Erythroblast (primary cell): ENCODE data around the gene FLOT2.
"Not testable (repeated sequence)": the region's sequence is repeated elsewhere in the genome, so short reads cannot be mapped to it uniquely, and the experiment has no call there.

Experiments
- DNase-seq, 2 experiments: peaks; one replicate each; lab custom pipeline; 2025; lab: John Stamatoyannopoulos, UW
- GATA1 ChIP-seq: IDR thresholded peaks from 2 replicates; pipeline ENCODE4 v1.6.1; 2011; ENCODE audit warnings: low read depth, mild to moderate bottlenecking, control low read depth, low read length, moderate library complexity
- POLR2A ChIP-seq: IDR thresholded peaks from 2 replicates; pipeline ENCODE4 v1.6.1; 2011; ENCODE audit warnings: mild to moderate bottlenecking, low read length

Gene FLOT2

GRCh38 chr17:28896491-28896883 lies 1.0 kb downstream of the FLOT2 start:
- no peak for DNase-seq
- TF ChIP-seq POLR2A (no peak), GATA1 (no peak)

DNA sequence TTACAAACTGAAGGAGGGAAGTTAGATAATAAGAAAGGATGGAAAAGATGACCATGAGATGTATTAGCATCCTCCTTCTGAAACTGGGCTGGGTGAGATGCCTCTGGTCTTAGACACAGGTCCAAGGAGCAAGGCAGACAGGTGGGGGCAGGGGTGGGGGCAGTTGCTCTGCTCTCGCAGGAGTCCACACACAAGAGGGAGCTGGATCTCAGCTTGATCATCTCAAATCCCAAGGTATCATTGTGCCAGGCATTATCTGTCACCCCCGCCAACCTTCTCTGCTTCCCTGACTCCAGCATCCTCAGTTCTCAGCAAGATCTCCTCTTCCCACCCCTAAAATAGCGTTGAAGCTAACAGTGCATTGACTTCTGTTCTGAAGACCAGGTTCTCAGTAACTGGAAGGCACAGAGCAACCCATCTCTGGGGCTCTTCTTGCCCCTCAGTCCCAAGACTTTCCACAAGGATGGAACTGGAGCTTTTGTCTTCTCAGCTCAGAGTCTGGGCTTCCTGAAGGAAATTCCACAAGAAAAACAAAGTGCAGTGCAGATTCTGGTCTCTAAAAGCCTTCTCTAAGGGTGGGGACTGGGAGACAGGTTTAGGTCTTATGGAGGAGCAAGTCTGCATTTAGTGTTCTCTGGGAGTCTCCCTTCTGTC lies 1.6 kb downstream of the FLOT2 start:
- no peak for DNase-seq
- TF ChIP-seq GATA1 (no peak), POLR2A (no peak)

DNA sequence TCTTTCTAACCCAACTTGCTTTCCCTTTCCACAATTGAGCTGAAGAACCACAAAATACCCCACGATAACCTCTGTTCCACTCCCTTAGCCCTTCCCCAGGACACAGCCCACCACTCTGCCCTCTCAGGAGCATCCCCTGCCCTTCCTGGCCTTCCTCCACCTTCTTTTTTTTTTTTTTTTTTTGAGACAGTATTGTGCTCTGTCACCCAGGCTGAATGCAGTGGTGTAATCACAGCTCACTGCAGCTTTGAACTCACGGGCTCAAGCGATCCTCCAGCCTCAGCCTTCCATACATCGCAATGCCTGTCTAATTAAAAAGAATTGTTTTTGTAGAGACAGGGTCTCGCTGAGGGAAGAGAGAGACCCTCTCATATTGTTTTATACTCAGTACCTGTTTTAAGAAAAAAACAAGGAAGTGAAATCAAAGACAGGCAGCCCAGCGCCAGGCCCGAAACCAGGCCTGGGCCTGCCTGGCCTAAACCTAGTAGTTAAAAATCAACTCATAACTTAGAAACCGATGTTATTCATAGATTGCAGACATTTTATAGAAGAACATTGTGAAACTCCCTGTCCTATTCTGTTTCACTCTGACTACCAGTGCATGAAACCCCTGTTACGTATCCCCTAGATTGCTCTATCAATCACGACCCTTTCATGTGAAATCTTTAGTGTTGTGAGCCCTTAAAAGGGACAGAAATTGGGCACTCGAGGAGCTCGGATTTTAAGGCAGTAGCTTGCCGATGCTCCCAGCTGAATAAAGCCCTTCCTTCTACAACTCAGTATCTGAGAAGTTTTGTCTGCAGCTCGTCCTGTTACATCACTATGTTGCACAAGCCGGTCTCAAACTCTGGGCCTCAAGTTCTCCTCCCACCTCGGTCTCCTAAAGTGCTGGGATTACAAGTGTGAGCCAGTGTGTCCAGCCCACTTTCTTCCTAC lies 4.0 kb downstream of the FLOT2 start:
- not testable (repeated sequence) for DNase-seq

DNA sequence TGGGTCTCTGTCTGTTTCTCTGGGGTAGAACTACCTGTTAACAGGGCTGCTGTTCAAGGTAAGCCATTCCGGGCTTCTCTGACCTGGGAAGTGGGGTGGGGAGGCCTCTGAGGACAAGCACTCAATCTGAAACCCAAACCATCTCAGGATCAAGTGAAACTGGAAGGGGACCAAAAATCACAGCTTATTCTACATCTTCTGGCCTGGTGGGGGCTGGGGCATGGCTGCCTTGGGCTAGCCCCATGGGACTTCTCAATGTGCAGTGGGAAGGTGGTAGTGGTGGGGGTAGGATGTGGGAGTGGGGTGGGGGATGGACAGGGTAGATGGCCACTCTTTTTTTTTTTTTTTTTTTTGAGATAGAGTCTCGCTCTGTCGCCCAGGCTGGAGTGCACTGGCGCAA lies 5.5 kb downstream of the FLOT2 start:
- no peak for TF ChIP-seq POLR2A
- TF ChIP-seq GATA1, result no peak
- no peak for DNase-seq

DNA sequence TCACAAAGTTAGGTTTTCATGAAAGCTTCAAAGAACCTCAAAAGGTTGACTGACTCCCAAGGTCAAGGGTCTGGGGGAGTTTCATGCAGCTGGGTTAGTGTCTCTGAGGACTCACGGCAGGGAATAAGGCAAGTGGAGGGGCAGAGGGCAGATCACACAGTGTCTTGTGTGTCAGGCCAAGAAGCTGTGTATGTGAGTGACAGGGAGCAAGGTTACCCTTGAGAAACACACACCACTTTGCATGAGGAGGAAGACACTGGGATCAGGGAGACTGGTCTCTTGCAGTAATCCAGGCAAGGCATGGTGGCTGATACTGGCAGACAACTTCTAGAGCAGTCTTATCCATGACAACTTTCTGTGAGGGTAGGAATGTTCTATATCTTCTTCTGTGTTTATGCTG lies 6.3 kb downstream of the FLOT2 start:
- TF ChIP-seq POLR2A, result no peak

GRCh38 chr17:28889996-28890395 lies 7.5 kb downstream of the FLOT2 start:
- TF ChIP-seq GATA1 (no peak), POLR2A (no peak)
- no peak for DNase-seq

More for the DNA sequence above, 6.3 kb downstream of the FLOT2 start:
- no peak for DNase-seq

GRCh38 chr17:28888832-28889231 lies 8.7 kb downstream of the FLOT2 start:
- DNase-seq, result no peak
- no peak for TF ChIP-seq POLR2A
- TF ChIP-seq GATA1, result no peak

DNA sequence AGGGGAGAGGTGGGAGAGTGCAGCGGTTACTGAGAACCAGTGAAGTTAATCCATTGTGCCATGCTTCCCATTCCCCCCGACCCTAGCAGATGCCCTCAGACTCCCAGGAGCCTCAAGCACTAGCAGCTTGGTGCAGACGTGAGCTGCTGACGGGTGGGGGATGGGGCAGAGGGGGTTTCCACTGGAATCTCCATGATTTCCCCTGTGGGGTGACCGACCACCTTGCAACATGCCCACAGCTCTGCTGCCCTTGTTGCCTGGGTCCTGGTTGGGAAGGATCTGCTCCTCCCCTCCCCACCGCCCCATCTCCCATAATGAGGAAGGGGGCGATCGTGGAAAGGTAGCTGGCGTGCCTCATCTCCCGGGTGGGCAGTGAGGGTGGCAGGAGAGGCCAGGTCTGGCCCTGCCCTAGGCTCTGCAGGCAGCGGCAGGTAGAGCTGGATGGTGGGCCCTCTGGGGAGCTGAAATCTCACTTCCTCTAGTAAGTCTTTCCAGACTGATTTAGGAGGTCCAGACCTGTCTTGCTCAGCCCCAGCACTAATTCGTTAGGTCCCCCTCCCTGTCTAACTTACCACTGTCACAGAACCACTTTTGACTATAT lies 9.6 kb downstream of the FLOT2 start:
- no peak for DNase-seq
- TF ChIP-seq GATA1 (no peak), POLR2A (peak; percentile 1)

GRCh38 chr17:28885951-28886350 lies 11.6 kb downstream of the FLOT2 start:
- no peak for TF ChIP-seq POLR2A
- TF ChIP-seq GATA1, result no peak
- DNase-seq, result no peak

GRCh38 chr17:28885363-28885762 lies 12.2 kb downstream of the FLOT2 start:
- TF ChIP-seq GATA1, result no peak
- DNase-seq, result no peak

- TF ChIP-seq POLR2A, result no peak
- TF ChIP-seq GATA1, result no peak
- DNase-seq, result no peak
Measured at GRCh38 chr17:28883967-28884702, 13.4 kb downstream of the FLOT2 start.

DNA sequence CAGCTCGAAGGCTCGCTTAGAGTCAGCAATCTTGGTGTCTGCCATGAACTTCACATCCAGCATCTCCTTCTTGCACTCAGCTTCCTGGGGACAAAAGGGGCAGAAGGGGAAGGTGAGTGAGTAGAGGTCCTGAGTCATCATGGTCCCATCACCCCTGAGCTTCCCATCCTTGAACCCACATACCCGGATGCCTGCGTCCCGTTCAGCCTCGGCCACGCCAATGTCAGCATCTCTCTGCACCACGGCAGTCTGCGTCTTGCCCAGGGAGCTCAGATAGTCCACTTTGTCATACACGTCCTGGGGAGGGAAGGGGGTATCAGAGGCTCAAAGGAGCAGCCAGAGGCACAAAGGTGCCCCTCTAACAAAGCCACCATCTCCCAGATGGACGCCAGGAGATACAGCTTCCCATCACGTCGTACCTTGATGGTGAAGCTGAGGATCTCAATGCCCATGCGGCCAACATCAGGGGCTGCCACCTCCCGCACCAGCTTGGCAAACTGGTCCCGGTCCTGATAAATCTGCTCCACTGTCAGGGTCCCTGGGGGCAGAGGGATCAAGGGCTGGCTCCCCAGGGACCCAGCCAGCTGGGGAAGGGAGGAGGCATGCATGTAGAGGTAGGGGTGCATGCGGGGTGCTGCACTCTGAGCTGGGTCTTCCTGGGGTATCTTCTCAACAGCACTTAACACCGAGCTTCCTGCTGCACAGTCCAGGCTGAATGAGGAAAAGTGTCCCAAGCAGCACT lies 15.2 kb downstream of the FLOT2 start:
- TF ChIP-seq POLR2A (no peak), GATA1 (no peak)
- no peak for DNase-seq

GRCh38 chr17:28881533-28882056 lies 15.9 kb downstream of the FLOT2 start:
- DNase-seq, result no peak
- TF ChIP-seq GATA1 (no peak), POLR2A (no peak)
